Measurements from ENCODE around the gene HCLS1.

Gene HCLS1

GRCh38 chr3:121661376-121661775 lies 673 bp upstream of the HCLS1 start:
- ChIA-PET CTCF (interaction anchor here (0.6 to 0.7 kb wide), 2 partner anchors 9 to 66 kb away, joined by 3 read pairs; no protein-coding TSS in a partner anchor), POLR2A (no interaction called here)
- no peak overlapping the region for H3K27ac ChIP-seq (ENCODE audit: extremely low read depth, low read depth, low read length)
- TF ChIP-seq ELK4 (IDR thresholded peaks at IDR 0.05; ENCODE audit: borderline replicate concordance, low read depth, low read length), result no peak
- H3K4me1 ChIP-seq (ENCODE audit: control insufficient read depth, insufficient read depth, low read length), result no peaks in the 10 kb centered on the region
- no peak overlapping the region for H3K4me3 ChIP-seq (ENCODE audit: low read depth, low read length)
- peaks cover 0 to 46% of the 10 kb centered on the region in 2 experiments; a peak in 2 of 3 replicates for H3K36me3 ChIP-seq (ENCODE audit: control insufficient read depth in 2 of 2, insufficient read depth in 1 of 2, low read length in 2 of 2)
- H3K9me3 ChIP-seq (ENCODE audit: control insufficient read depth, insufficient read depth, low read depth, low read length), result no peaks in the 10 kb centered on the region

GRCh38 chr3:121659586-121659985 lies 1.1 kb downstream of the HCLS1 start:
- TF ChIP-seq ZNF561 (tag by site-specific recombination; IDR thresholded peaks at IDR 0.05; ENCODE audit: borderline replicate concordance) (no peak), ZBTB10 (tag by site-specific recombination; IDR thresholded peaks at IDR 0.05) (no peak), ZNF837 (tag by site-specific recombination; IDR thresholded peaks at IDR 0.05) (no peak), RBAK (tag by site-specific recombination; IDR thresholded peaks at IDR 0.05) (no peak), ZNF510 (tag by site-specific recombination; IDR thresholded peaks at IDR 0.05; ENCODE audit: insufficient replicate concordance) (no peak), ZNF747 (tag by site-specific recombination; IDR thresholded peaks at IDR 0.05) (no peak), ZNF140 (tag by site-specific recombination; IDR thresholded peaks at IDR 0.05) (no peak), INSM2 (tag by site-specific recombination; IDR thresholded peaks at IDR 0.05) (no peak), ZNF398 (tag by site-specific recombination; IDR thresholded peaks at IDR 0.05) (no peak), ZNF274 (IDR thresholded peaks at IDR 0.05; ENCODE audit: low read length) (no peak), ZNF274 (tag by site-specific recombination; IDR thresholded peaks at IDR 0.05; ENCODE audit: borderline replicate concordance) (no peak), ZBTB26 (tag by site-specific recombination; optimal IDR thresholded peaks at IDR 0.05) (no peak), ZNF292 (tag by site-specific recombination; IDR thresholded peaks at IDR 0.05; ENCODE audit: borderline replicate concordance, low read depth) (no peak), REPIN1 (tag by site-specific recombination; IDR thresholded peaks at IDR 0.05; ENCODE audit: low read depth) (no peak), HOXC10 (CRISPR knock-in tag; IDR thresholded peaks at IDR 0.05) (no peak), ZEB2 (tag by site-specific recombination; IDR thresholded peaks at IDR 0.05) (no peak), ZSCAN30 (tag by site-specific recombination; IDR thresholded peaks at IDR 0.05) (no peak), ZNF558 (tag by site-specific recombination; IDR thresholded peaks at IDR 0.05) (no peak), ZNF548 (tag by site-specific recombination; IDR thresholded peaks at IDR 0.05) (no peak), ZNF610 (tag by site-specific recombination; IDR thresholded peaks at IDR 0.05; ENCODE audit: borderline replicate concordance) (no peak), TCF7L2 (IDR thresholded peaks at IDR 0.05; ENCODE audit: borderline replicate concordance, low read depth, low read length) (no peak)
- Histone ChIP-seq H3K4me3 (ENCODE audit: low read depth, low read length) (no peak overlapping the region), H3K27ac (ENCODE audit: extremely low read depth, low read depth, low read length) (no peak overlapping the region), H3K36me3 (ENCODE audit: control insufficient read depth in 2 of 2, insufficient read depth in 1 of 2, low read length in 2 of 2) (peaks cover 0 to 28% of the 10 kb centered on the region in 2 experiments; a peak in 2 of 3 replicates), H3K4me1 (ENCODE audit: control insufficient read depth, insufficient read depth, low read length) (no peaks in the 10 kb centered on the region), H3K9me3 (ENCODE audit: control insufficient read depth, insufficient read depth, low read depth, low read length) (no peaks in the 10 kb centered on the region)
- ChIA-PET POLR2A (no interaction called here), CTCF (no interaction called here)
